NCI-H460 (cell line): ENCODE data around the gene TEX30. TPM values are rescaled to one million over a fixed set of nuclear protein-coding genes. Genes with fewer than 3 reads are reported as not detected.
"Not testable (repeated sequence)": the region's sequence is repeated elsewhere in the genome, so short reads cannot be mapped to it uniquely, and the experiment has no call there.

Experiments used
- DNase-seq: peaks from one replicate; pipeline ENCODE4 v3.0.0-alpha.2; 2016; ENCODE audit warnings: low read depth; ENCODE audit errors: extremely low read depth
- total RNA-seq: library from RNA; depleted of rRNA; stranded (reverse); fragments of >200 nt; shearing (Covaris generic); gene quantifications from 2 replicates; pipeline ENCODE4 v1.2.3, GENCODE V29; 2014

Gene TEX30
- total RNA-seq, 1 experiment from 2014 or later: 33.5 TPM

DNA sequence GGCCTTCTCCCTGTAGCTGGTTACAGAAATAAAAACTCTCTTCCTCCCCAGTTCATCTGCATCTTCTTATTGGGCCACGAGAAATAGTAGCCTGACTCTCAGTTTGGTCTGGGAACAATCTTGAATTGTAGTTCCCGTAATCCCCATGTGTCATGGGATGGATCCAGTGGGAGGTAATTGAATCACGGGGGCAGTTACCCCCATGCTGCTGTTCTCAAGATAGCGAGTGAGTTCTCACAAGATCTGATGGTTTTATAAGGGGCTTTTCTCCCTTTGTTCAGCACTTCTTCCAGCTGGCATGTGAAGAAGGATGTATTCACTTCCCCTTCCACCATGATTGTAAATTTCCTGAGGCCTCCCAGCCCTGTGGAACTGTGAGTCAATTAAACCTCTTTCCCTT, 7.1 kb upstream of the TEX30 start:
- not testable (repeated sequence) for DNase-seq

DNA sequence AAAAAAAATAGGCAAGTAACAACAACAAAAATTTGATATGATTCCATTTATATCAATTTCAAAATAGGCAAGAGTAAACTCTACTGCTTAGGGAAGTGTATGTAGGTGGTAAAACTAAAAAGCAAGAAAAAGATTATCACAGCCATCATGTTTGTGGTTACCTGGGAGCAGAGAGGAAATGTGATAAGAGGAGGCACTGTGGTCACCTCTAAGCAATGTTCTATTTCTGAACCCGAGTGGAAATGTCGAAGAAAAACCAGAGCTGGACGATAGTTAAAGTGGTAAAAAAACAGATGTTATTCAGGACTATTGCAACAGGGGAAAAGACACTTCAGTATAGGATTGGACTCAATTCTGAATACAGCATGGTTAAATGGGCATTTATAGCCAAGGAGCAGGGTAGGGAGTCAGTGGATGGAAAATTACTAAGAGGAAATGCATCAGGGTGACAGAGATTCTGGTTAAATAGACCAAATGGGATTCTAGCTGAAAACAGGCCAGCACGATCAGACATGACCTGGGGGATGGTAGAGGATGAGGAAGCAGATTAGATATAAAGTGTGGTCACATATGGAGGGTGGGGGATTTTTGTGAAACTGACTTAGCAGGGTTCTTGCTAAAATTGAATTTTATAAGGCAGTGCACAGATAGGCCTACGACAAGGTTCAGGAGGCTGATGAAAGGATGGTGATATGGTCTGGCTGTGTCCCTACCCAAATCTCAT, 6.0 kb upstream of the TEX30 start:
- DNase-seq: no peak

DNA sequence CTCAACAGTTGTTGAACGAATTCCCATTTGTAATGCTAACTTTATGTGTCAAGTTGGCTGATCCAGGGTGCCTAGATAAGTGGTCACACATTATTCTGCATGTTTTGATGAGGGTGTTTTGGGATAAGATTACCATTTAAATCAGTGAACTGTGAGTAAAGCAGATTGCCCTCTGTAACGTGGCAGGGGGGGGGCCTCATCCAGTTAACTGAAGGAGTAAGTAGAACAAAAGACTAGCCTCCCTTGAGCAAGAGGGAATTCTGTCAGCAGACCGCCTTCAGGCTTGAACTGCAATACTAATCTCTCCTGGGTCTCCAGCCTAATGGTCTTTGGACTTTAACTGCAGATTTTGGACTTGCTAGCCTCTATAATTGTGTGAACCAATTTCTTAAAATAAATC, 4.2 kb upstream of the TEX30 start:
- no peak for DNase-seq

DNA sequence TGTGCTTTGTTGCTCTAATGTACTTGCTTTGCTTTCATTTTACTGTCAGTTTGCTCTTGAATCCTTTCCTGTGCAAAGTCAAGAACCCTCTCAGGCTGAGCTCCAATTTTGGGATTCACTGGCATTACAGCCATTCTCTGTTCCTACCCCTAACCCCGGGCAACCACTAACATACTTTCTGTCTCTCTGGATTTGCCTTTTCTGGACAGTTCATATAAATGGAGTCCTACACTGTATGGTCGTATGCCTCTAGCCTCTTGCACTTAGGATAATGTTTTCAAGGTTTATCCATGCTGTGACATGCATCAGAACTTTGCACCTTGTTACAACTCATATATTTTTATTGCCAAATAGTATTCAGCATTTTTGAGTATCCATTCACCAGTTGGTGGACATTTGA, 2.7 kb upstream of the TEX30 start:
- DNase-seq: no peak

DNA sequence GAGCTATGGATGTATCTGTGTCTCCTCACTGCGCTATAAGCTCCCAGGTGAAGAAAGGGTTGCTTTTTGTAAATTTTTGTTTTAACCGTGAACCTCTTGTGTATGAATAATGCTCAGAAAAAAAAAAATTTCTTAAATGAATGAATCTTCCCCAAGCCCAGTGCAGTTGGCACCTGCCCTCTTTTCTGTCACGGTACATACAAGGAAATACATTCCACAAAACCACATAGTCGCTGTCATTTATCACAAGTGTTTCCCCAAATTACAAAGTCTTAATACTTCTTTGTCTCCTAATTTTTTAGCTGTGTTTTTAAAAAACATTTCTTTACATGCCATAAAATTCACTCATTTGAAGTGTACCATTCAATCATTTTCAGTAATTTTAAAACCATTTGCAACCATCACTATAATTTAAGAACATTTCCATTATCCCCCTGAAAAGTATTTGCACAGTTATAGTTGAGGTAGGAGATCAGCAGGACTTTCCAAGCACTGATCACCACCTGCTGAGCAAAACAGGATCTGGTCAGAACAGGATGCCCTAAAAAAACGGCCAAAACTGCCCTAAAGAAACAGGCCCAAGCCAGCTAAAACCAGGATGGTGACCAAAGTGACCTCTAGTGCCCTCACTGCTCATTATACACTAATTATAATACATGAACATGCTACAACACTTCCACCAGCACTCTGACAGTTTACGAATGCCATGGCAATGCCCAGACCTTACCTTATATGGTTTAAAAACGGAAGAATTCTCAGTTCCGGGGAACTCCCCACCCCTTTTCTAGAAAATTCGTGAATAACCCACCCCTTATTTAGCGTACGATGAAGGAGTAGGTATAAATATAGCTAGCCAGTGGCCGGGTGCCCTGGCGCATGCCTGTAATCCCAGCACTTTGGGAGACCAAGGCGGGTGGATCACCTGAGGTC, 1.3 kb upstream of the TEX30 start:
- no peak for DNase-seq

DNA sequence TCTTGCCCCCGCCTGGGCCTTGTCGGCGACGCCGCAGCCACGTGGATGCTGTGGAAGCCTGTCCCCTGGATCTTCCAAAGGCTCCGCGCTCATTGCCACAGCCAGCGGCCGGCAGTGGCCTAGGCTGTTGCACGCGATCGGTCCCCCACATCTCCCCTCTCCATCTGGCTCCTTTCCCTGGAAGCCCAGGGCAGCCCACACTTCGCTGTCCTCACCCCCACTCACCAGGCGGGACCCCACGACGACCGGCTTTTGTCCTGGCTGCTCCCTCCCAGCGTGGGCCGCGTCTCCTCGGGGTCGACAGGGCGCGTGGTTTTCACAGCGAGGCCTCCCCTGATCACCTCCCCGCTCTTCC, 605 bp upstream of the TEX30 start:
- no peak for DNase-seq

DNA sequence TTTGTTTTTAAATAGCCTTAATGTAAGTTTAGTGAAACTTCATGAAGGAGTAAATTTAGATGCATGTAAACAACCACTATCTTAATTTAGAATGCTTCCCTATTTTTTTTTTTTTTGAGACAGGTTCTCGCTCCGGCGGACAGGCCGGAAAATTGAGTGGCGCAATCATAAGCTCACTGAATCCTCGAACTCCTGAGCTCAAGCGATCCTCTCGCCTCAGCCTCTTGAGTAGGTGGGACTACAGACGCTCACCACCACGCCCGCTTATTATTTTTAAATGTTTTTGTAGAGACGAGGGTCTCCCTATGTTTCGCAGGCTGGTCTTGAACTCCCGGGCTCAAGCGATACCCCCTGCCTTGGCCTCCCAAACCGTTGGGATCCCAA, 1.6 kb downstream of the TEX30 start:
- no peak for DNase-seq

DNA sequence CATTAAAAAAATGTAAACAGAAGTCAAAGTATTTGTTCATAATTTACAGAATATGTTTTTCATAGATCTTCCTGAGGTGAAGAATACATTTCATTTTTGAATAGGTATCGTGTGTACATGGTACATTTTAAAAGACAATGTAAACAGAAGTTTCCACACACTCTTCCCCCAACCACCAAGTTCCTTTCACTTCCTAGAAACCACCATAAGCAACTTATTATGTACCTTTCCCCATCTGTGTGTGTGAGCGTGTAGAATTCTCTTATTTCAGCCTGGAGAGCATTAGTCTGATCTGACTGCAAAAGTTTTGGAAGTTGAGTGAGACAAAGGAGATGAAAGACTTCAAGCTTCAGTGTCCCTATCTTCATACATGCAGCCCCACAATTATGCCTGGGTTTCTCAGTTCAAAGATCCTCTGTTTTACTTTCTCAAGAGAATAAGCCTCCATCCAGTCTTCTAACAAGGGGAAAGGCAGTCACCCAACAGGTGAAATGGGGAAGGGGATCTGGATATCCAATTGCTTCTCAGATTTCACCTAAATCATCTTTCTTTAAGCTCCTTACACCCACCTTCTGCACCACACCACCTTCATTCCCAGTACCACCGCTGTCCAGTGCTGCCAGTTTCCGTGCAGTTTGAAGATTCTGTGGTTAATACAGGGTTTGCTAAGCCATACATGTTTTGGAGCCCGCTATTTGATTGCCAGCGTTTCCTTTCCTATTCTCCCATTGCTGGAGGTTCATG, 2.1 kb downstream of the TEX30 start:
- DNase-seq: no peak

DNA sequence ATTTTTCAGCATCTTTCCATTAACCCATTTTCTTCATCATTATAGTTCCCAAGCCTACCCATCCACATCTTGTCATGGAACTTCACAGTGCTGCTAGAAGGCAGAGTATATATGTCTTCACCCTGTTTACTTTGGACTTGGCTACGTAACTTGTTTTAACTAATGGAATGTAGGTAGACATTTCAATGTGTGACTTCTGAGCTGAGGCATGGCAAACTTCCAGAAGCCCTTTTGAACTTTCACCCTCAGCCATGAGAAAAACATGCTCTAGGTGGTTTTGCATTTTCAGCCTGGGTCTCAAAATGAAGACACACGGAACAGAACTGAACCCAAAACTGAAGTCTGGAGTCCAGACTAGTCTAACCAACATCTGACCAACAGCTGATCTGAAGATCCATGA, 3.2 kb downstream of the TEX30 start:
- no peak for DNase-seq

DNA sequence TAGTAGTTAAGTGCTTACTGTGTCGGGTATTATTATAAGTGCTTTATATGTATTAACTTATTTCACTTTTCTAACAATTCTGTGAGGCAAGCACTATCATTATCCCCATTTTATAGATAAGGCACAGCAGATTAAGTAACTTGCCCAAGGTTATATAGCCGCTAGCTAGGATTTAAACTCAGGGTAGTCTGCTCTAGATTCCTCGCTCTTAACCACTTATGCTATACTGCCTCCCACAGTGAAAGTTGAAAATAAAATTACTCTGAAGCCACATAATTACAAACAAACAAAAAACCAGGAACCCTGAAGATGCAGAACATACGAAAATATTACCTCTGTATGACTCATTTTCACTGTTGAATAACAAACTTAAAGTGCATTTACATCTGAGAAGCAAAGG, 3.9 kb downstream of the TEX30 start:
- no peak for DNase-seq

DNA sequence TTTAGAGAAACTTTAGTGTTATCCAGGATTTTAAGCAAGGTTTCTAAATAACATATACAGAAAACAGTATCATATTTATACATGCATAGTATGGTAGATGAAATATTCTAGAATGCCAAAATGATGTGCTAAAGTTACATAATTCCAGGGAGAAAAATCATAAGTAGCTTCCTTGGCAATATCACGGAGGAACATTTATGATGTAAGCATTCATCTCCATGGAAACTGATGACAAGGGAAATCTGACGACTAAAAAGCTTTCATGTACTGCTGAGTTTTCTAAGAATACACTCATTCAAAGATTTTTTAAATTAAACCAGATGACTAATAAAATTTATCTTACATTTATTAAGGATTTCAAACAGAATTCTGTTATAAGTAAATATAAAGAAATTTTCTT, 4.7 kb downstream of the TEX30 start:
- DNase-seq: no peak

DNA sequence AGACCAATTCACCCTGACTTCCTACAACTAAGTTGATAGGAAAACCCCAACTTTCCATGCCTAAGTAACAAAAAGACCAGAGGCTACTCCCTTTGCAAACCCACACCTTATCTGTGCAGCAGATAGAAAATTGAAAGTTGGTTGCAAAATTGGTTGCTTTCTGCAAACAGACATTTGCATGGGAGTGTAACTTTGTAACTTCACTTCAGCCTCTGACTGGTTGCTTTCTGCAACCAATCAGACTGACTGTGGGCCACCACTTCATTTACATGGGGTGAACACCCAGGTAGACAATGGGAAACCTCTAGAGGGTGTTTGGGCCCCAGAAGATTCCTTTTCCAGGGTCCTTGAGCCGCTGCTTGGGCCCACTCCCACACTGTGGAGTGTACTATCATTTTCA, 9.8 kb downstream of the TEX30 start:
- no peak for DNase-seq

DNA sequence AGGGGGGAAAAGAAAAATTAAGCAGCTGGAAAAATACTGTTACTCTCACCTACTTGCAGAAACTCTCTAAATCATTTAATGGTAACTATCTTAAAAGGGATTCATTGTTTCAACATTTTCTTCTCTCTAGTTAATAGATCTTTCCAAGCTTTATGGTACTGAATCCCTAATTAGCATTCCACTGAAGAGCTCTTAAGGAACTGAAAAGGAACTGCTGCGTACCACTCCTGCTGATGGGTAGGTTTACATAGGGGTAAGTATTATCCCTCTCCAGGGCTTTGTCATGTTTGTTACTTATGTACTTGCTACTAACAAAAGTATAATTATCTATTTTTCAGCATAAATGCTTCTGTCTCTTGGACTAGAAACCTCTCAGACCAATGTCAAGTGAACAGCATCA, 12.5 kb downstream of the TEX30 start:
- DNase-seq: no peak

DNA sequence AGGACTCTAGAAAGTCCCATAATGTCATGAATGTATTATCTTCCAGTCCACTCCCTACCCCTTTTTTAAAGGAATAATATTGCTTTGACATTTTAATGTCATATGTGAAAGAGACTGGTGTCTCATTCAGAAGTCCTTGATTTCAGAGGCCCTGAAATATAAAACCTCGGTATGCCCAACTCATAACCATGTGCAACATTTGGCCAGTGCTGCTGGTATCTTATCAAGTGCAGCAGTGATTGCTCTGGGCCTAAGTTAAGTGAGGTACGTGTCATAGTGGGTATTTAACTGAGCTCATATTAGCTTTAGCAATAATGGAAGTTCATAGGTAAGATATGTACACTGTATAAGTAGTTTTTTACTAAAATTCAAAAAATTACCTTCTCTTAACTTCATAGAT, 14.7 kb downstream of the TEX30 start:
- no peak for DNase-seq

DNA sequence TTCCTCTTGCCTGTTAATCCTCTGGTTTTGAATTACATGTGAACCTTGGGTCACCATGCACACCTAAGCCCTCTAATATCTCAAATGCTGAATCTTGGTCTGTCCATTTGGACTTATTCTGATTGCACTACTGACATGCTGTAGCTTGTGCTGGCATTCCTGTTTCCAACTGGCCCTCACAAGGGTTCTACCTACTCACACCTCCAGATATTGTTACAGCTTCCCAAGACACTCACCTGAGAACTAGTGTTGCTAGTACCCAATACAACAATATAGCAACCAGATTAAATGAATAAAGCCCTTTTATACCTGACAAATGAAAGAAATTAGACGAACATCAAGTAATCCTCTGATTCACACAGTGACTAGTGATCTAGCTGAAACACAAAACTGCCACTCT, 16.6 kb downstream of the TEX30 start:
- DNase-seq: no peak

DNA sequence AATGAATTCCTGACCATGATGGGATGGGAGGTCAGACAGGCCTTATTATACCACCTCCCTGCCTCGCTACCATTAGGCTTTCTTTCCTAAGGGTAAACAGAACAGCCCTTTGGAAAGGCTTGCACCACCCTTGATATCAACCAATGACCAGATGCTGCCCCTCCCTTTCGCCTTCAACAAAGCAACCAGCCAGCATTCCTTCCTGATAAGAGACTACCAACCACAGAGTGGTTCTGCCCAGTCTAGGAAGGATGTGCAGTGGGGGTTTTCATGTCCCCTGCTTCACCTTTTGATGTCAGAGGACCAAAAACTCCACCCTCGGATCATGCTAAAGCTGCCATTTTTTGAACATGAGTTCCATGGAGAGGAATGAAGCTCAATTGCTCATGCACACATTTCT, 21.7 kb downstream of the TEX30 start:
- no peak for DNase-seq

DNA sequence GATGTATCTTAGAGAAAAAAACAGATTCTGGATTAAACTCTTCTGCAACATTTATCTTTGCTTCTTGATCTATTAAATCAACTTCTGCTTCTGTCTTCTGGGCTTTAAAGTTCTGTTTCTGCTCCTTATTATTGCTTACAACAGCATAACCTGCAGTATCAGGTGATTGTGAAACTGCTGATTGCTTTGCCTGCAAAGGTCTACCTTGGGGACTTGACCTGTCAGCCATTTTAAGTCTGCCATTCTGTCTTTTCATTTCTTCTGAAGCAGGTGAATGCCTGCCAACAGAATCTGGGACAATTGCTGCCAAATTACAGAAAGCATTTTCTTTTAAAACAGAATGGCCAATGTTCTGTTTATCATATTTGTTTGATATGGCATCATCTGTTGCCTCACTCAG, 31.1 kb downstream of the TEX30 start:
- no peak for DNase-seq

DNA sequence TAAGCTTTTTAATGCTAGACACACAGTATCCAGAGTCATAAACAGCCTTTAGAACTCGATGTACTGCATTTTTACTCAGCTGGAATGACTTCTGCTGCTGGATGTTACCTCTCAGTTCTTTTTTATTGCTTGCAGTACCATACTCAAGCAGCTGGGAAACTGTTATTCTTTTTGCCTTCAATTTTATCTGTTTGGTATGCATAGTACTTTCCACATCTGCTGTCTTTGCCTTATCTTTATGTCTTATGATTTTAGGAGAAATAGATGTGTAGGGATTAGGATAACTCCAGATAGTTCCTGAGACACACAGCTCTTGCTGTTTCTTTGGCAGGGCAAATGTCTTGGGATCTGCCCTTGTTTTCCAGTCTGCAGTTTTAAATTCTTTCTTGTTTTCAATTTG, 31.5 kb downstream of the TEX30 start:
- no peak for DNase-seq

DNA sequence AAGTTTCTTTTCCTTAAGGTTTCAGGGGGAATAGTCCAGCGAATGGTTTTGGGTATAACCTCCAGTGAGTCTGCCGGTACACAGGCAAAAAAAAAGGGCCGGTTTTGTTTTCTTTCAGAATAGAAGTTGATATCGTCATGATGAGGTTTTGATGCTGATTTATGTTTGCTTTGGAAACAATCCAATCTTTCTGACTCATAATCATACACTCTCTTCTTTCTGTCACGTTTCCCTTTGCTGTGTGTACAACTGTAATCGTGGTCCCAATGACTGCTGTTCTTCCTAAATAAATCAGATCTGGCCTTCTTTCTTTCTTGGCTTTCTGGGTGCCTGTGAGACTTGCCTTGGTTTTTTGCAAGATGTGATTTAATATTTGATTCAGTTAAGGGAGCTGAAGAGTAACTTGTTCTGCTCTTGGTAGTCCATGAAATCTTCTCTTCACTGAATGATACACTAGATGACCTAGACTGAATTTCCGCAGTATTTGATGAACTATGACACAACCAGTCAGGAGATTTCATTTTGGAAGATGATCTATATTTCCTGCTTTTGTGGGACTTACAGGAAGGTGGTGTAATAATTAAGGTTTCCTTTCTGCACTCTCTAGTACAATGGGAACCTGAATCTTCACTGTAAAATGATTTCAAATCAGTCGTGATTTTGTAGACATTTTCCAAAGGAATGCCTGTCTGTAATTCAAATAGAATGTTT, 43.9 kb downstream of the TEX30 start:
- DNase-seq: peak; percentile 47

DNA sequence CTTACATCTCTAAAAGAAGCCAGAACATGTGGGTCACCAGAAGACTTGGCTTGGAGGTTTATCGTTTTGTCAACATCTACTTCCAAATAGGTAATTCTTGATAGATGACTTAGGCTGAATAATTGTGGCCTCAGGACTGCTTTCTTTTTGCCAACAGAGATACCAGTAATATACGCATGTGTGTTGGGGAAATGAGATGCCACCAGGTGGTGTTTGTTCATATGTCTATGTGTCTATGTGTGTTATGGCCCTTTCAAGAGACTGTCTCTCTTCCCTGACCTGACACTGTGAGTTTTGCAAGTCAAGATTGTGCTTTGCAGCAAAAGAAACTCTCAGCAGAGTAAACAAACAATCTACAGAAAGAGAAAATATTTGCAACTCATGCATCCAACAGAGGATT, 47.2 kb downstream of the TEX30 start:
- no peak for DNase-seq

DNA sequence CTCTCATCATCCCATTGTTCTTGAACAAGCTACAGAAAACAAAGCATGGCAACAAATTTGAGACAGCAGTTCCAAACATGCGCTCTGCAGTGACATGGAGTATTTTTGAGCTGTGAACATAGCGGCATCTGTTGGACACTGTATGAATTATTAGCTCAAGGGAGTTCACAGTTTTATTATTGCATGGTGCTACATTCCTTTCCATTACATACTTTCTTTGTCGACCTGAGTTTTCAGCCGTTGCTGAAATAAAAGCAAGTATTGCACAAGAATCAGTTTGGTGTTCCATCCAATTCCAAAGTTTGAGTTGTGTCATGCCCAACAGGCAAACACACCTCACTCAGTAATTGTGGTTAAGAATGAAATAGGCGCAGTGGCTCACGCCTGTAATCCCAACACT, 48.7 kb downstream of the TEX30 start:
- DNase-seq: peak; percentile 54
